HG03565 (cell line): Measurements from ENCODE around the gene ZDHHC13.

Experiments used
- ATAC-seq: cut with Tn5 transposase; IDR thresholded peaks from one replicate; pipeline ENCODE4 v1.9.1; 2021; ENCODE audit warnings: mild to moderate bottlenecking, moderate library complexity; ENCODE audit not compliant: unreplicated experiment

The ZDHHC13 gene

DNA sequence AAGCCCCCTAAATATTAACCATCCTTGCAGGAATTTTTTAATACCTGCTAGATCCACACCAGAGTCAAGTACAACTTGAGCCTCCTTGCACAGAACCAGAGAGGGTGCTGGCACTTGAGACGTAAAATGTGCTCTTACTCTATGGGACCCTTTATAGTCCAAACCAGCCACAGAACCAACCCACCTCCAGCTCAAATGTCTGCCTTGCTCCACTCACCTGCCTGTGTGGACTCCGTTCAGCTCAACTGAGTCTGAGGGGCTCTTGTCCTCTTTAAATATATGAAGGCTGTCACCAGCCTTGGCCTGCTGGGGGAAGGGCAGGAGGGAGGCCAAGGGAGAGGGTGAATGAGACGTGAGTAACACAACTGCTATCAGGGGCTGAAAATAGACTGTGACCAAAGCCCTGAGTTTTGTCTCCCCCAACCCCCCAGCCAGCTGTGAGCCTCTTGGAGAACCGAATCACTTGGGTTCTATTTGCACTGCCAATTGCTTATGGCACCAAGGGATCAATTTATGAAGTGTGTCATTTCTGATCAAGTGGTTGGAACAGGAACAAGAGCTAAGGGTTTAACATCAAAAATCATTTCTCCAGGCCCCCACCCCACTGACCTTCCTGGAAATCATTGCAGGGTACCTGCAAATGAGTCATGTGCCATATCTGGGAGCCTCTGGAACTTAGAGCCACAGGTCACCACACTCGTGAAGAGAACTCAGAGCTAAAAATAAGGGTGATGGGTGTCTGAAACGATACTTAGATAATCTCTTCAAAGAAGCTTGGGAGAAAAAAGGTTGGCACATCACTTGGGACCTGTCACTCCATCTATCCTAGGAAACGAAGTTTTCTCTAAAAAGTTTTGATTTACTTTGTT lies 85.0 kb downstream of the ZDHHC13 start, which contains the start of gene CSRP3:
Gene CSRP3, minus strand, starts transcription at position 247 of the 869 bp plus-strand sequence. CDS start 9,535 bp downstream, outside the sequence.
- ATAC-seq = no peak

DNA sequence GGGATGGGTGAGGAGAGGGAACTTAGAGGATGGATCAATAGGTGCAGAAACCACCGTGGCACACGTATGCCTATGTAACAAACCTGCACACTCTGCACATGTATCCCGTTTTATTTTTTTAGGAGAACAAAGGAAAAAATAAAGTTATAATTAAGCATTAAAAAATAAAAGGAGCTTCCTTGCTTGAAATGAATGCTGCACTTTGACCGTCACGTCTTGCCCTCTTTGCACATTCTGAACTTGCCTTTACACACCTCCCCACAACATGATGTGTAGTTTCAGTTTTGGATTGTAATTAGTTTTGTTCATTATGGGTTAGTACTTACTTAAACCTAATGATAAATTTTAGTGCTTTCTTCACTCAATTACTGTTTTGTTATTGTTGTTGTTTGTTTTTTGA lies 87.9 kb downstream of the ZDHHC13 start:
- ATAC-seq = no peak

DNA sequence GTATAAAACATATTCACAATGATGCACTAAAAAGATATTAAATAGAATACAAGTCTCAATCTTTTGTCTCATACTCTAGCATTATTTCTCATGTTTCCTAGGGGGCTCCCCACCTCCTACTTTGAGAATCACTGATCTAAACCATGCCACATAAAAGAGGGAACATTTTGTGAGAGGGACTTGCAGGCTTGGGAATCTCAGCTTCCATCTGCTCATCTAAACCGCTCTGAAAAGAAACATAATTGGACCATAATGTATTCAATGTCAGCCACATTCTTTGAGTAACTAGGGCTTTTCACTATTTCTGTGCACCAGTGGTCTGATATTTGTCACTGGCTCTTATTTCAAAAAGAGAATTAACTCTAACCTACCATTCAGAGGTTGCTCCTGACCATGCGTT lies 91.2 kb downstream of the ZDHHC13 start:
- no peak for ATAC-seq

DNA sequence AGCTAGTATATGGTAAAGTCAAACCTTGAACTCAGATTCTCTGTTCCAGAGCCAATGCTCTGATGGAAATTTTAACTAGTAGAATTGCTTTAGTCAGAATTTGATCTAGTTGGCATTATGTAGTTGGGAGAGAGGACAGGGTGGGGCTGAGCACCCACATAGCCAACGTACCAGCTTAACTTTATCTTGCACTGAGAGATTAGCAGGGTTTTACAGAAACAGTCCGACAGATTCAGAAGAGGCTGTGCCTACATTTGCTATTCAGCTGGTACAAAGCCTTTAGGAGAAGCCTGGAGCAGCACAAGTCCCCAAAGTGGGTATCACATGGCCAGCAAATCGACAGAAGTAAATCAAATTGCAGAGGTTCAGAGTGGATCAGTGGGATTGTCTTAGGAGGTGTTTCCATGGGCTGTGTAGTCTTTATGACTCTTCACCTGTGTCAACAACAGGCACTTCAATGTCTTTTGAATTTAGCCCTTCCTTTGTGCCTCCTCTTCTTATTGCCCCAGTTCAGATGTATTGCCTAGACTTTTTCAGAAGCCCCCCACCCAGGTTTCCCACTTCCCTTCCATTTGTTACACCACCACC lies 92.1 kb downstream of the ZDHHC13 start:
- ATAC-seq = no peak

DNA sequence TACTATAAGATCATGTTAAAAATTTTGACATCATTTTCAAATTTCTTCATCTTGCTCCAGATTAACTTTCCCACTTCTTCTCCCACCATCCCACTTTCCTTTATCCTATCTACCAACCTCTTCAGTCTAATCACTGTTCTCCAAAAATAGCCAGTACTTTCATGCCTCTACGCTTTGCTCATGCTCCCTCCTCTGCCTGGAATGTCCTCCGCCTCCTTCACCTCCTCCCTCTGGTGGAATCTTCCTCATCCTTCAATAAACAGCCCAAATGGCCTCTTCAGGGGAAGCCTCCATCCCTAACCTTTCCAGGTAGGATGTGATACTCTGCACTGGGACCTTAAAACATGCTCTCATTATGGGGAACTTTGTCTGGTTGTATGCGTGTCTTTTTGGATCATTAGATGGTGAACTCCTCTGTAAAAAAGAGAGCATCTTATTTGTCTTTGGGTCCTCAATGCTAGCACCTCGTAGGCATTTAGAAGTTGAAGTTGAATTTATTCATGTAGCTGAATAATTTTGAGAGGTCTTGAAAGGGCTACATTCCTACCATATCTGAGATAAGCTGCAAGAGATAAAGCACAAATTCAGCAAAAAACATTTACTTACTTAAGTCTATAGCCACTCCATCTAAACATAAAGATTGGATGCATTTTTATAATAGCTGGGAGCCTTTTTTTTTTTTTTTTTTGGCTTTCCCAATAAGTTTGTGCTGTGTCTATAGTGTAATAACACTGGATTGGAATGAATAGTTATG lies 92.8 kb downstream of the ZDHHC13 start:
- ATAC-seq = no peak

DNA sequence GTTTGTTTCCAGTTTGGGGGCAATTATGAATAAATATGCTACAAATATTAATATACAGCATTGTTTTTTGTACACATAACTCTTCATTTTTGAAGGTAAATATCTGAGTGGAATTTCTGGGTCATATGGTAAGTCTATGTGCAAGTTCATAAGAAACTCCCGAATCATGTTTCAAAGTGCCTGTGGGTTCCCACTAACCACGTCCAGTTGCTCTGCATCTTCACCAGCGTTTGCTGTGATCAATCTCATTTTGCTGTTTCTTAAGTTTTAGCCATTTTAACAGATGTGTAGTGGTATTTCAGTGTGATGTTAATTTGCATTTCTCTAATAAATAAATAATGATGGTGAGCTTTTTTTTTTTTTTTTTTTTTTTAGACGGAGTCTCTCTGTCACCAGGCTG lies 99.1 kb downstream of the ZDHHC13 start:
- no peak for ATAC-seq

DNA sequence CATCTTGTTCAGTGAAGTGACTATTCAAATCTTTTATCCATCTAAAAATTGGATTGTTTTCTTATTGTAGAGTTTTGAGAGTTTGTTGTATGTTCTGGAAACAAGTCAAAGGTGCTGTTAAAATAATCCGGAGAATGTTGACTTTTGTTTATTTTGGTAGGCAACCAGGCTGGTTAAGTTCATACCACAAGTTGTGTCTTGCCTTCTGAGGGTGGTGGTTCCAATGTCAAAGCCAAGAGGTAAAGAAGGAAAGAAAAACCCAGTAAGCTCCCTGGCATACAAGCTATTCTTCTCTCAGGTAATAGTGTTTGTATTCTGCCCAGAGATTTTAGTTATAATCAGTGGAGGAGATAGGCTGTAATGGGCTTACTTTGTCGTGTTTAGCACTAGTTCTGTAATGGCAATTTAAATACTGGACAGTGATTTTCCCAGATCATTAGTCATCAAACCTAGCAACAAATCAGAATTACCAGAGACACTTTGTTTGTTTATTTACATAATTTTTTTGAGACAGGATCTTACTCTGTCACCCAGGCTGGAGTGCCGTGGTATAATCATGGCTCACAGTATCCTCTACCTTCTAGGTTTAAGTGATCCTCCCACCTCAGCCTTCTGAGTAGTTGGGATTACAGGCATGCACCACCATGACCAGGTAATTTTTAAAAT lies 99.9 kb downstream of the ZDHHC13 start:
- ATAC-seq = no peak

DNA sequence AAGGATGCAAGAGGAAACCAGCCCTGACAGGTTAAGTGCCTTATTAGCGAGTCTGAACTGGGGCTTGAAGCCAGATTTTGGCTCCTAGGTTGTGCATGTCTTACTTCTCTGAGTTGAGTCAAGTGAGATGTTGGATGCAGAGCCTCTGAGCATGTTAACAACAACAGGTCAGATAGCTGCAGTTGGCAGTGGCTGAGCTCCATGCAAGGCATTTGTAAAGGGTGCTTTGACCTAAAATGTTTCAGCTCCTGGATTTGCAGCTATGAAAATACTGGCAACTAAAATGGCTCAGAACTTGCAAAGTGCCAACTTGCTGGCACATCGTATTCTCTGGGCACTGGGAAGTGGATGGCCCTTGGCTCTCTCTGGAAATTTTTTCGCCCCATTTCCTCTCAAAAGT lies 101.2 kb downstream of the ZDHHC13 start:
- no peak for ATAC-seq

DNA sequence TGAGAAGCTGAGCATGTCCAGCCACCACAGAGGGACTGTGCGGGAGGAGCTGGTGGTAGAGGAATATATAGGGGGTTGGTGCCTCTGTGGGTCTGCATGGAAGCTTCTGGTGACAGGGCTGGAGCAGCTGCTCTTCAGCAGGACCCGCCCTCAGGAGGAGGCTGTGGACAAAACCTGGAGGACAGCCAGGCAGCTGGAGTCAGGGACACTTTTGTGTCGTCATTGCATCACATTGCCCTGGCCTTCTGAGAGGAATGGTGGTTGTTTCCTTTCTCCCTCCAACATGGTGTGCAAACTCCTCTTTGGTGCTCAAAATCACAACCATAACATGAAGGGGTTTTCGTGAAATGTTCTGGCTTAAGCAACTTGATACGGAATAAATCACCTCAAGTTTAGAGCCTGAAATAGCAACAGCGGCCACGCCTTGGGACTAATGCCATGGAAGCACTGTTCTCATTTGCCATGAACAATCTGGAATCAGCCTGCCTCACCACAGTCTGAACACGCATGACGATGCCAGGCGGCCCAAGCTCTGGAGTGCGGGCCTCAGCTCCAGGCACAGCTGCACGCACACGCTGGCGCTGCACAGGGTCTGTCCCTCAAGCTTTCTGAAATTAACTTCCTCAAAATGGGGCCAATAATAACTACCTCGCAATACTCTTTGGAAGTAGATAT lies 102.0 kb downstream of the ZDHHC13 start:
- no peak for ATAC-seq

DNA sequence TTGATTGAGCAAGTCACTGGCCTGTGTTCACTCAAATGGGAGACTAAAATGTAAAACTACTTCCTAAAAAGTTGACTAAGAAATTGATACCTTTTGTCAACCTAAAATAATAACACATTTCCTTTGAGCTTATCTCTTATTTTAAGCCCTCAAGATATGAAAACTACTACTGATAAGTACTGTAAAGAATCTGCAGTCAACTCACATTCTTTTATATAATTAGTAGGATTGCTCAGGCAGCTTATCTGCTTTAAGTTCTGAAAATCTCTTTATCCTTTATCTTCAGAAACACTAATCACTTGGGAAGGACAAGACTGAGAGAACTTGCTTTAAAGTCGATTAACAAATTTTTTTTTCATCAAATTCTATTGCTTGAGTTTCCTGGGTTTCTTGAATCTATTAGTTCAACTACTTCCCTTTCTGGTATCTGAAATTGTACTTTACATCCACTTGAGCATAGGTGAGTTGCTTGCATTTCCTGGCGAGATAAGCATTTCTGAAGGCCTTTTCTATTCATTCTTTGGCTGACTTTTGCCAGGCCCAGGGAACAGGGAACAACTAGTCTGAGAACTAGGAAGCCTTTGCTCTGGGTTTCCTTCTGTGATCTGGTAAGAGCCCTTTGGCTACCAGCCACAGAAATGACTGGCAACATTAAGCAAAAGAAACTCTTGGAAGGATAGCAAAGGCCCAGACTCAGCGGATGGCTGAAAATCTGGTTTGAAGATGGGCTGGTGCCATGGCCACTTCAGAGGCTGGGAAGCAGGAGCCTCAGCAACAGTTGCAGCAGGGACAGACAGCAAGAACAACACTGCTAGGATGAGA lies 104.1 kb downstream of the ZDHHC13 start:
- ATAC-seq = no peak

DNA sequence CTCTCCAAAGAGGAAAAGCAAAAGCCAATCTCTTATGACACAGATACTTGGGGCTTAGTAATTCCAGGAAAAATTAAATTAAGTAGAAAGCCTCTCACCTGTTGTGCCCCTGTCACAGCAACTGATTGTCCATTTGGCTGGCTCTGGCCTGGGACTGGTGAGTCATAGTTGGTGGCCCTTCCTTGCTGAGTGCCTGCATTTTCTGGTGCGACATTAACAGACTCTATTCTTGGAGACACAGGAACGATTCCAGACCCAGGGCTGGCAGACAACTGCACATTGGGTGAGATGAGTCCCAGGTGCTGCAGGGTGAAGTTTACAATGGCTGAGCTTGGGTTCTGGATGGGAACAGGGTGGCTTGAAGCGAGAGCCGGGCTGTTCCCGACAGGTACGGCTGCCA lies 108.2 kb downstream of the ZDHHC13 start:
- no peak for ATAC-seq

DNA sequence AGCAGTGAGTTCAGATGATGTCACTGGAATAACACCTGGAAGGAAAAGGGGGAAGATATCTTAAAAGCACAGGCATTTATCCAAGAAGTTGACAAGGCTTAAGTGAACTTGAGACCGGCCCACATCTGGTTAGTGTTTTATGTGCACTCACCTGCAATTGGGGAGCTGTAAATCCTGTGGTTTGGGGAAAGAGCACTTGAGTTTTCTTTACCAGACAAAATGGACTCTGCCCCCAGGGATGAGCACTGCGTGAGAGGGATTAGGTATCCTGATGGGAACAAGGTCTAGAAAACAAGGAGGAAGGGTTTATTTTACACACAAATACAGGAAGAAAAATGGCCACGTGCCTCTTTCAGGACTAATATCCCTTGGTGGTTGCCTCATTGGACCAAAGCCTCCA lies 108.6 kb downstream of the ZDHHC13 start:
- no peak for ATAC-seq
